K562 (cell line): ENCODE results near the gene TSPAN3. TPM values are rescaled to one million over a fixed set of nuclear protein-coding genes. Genes with fewer than 3 reads are reported as not detected.

ENCODE experiments used
- ATAC-seq: fragments of 200-7000 bp; cut with Tn5 transposase; 3 replicates; pipeline ENCODE4 v1.9.1; 2020; ENCODE audit warnings: moderate library complexity
- BruUV-seq: library from RNA; stranded (reverse); fragments of 400-500 nt; replicated peaks from 2 replicates; lab custom pipeline; 2021; lab: Mats Ljungman, UMichigan
- CTCF ChIA-PET: fragments of 300-600 bp; formaldehyde crosslinking; extraction: SDS; loops from one replicate; lab custom pipeline; 2021; ENCODE audit warnings: low intra/inter-chr PET ratio; lab: Yijun Ruan, JAX
- POLR2A ChIA-PET: fragments of 300-600, 350-650 bp; sonication (Branson Sonifier 250); formaldehyde crosslinking; extraction: SDS; loops from one replicate; lab custom pipeline; 2021; ENCODE audit warnings: antibody characterized with exemption, inconsistent platforms; lab: Yijun Ruan, JAX
- DNase-seq, 4 experiments: peaks; one replicate each; pipeline versions ENCODE4 v3.0.0 to v3.0.0-alpha.2; 2011 to 2018; ENCODE audit warnings: low spot score in 3 of 4, mixed read lengths in 3 of 4; ENCODE audit errors: extremely low read depth in 1 of 4
- FAIRE-seq: peaks from 2 replicates; lab custom pipeline; 2011; peaks lifted over from hg19 to GRCh38; lab: Jason Lieb, UNC
- H2AFZ ChIP-seq: 2 replicates; pipeline ENCODE4 v1.6.0; 2011; ENCODE audit warnings: low read depth, low read length, control low read depth, inconsistent platforms
- H3K27ac ChIP-seq: fragments of 200-600 bp; 3 replicates; pipeline ENCODE4 v1.8.0; 2011; ENCODE audit warnings: low read depth, mild to moderate bottlenecking, control low read depth, inconsistent platforms, low read length, moderate library complexity, mixed read lengths; ENCODE audit errors: extremely low read depth
- H3K27me3 ChIP-seq, 2 experiments: fragments of 300-600 bp in 1 of 2; 2 replicates in 1 of 2; 3 replicates in 1 of 2; pipeline versions ENCODE4 v1.6.0 to v1.8.0; 2011; ENCODE audit warnings: inconsistent platforms in 2 of 2, low read length in 2 of 2, mild to moderate bottlenecking in 1 of 2, mixed read lengths in 1 of 2, moderate library complexity in 1 of 2; ENCODE audit not compliant: control insufficient read depth in 2 of 2, insufficient read depth in 2 of 2
- H3K36me3 ChIP-seq: fragments of 300-600 bp; 3 replicates; pipeline ENCODE4 v1.8.0; 2011; ENCODE audit warnings: mild to moderate bottlenecking, low read length, inconsistent platforms; ENCODE audit not compliant: control insufficient read depth, insufficient read depth
- H3K4me1 ChIP-seq, 2 experiments: fragments of 200-600 bp in 1 of 2; replicated peaks in 1 of 2; 2 replicates in 1 of 2; 3 replicates in 1 of 2; pipeline versions ENCODE4 v1.5.1 to v1.8.0; 2011; ENCODE audit warnings: inconsistent platforms in 2 of 2, low read length in 2 of 2, mild to moderate bottlenecking in 1 of 2, mixed read lengths in 1 of 2, moderate library complexity in 1 of 2; ENCODE audit not compliant: control insufficient read depth in 2 of 2, insufficient read depth in 2 of 2
- H3K4me2 ChIP-seq: 2 replicates; pipeline ENCODE4 v1.6.1; 2011; ENCODE audit warnings: low read length, control low read depth, inconsistent platforms, mixed read lengths; ENCODE audit not compliant: insufficient read depth
- H3K4me3 ChIP-seq: fragments of 200-600 bp; sonication (generic), shearing (Covaris generic); 2 replicates; pipeline ENCODE4 v1.5.1; 2016; ENCODE audit warnings: control low read depth, inconsistent platforms
- H3K79me2 ChIP-seq: fragments of 200-600 bp; 3 replicates; pipeline ENCODE4 v1.8.0; 2011; ENCODE audit warnings: low read length, inconsistent platforms; ENCODE audit not compliant: control insufficient read depth, insufficient read depth
- H3K9ac ChIP-seq, 2 experiments: 2 replicates each; pipeline versions ENCODE4 v1.6.0 to v1.6.1; 2011; ENCODE audit warnings: low read depth in 2 of 2, low read length in 2 of 2, control low read depth in 1 of 2, inconsistent platforms in 1 of 2, mild to moderate bottlenecking in 1 of 2, mixed read lengths in 1 of 2; ENCODE audit not compliant: insufficient read depth in 1 of 2
- H3K9me1 ChIP-seq: one replicate; pipeline ENCODE4 v1.6.0; 2011; ENCODE audit warnings: inconsistent platforms, mild to moderate bottlenecking, low read length, moderate library complexity; ENCODE audit not compliant: control insufficient read depth, insufficient read depth
- H3K9me3 ChIP-seq: replicated peaks from 2 replicates; pipeline ENCODE4 v1.5.1; 2011; ENCODE audit warnings: low read depth, low read length, inconsistent platforms; ENCODE audit not compliant: control insufficient read depth, insufficient read depth
- H4K20me1 ChIP-seq: replicated peaks from 2 replicates; pipeline ENCODE4 v1.6.1; 2011; ENCODE audit warnings: low read length, inconsistent platforms, mixed read lengths; ENCODE audit not compliant: control insufficient read depth, insufficient read depth
- GATAD2A ChIP-seq: fragments of 450-650 bp; IDR thresholded peaks from 2 replicates; pipeline ENCODE4 v1.6.1; 2017
- HIVEP1 ChIP-seq: fragments of 250-450 bp; sonication (Bioruptor Pico); IDR thresholded peaks from 2 replicates; pipeline ENCODE4 v1.4.0; 2020; ENCODE audit warnings: mild to moderate bottlenecking
- KHSRP ChIP-seq: fragments of 450-650 bp; IDR thresholded peaks from 2 replicates; pipeline ENCODE4 v1.6.1; 2017
- MAFG ChIP-seq: fragments of 450-650 bp; conservative IDR thresholded peaks from 2 replicates; pipeline ENCODE4 v1.6.1; 2016; ENCODE audit warnings: missing genetic modification characterization, missing compliant biosample characterization
- NFIX ChIP-seq: fragments of 250-450 bp; sonication (Bioruptor Pico); IDR thresholded peaks from 2 replicates; pipeline ENCODE4 v1.4.0; 2020; ENCODE audit warnings: low read depth, mild to moderate bottlenecking, moderate library complexity
- NR2F6 ChIP-seq: fragments of 450-650 bp; formaldehyde crosslinking; IDR thresholded peaks from 2 replicates; pipeline ENCODE4 v1.4.0; 2020; ENCODE audit warnings: mild to moderate bottlenecking
- PHF20 ChIP-seq: fragments of 450-650 bp; IDR thresholded peaks from 2 replicates; pipeline ENCODE4 v1.6.1; 2018; ENCODE audit not compliant: partially characterized antibody
- RAD21 ChIP-seq, 2 experiments: fragments of 250-450 bp in 1 of 2; fragments of 450-650 bp in 1 of 2; sonication (Bioruptor Pico) in 1 of 2; formaldehyde crosslinking in 1 of 2; IDR thresholded peaks in 1 of 2; conservative IDR thresholded peaks in 1 of 2; 2 replicates each; pipeline versions ENCODE4 v1.4.0 to v1.8.0; 2020 to 2022; ENCODE audit warnings: mild to moderate bottlenecking in 2 of 2, moderate library complexity in 1 of 2
- RBM25 ChIP-seq: fragments of 200-400 bp; formaldehyde crosslinking; IDR thresholded peaks from 2 replicates; pipeline ENCODE4 v1.6.1; 2018; ENCODE audit warnings: low read length, low read depth, moderate library complexity; ENCODE audit not compliant: severe bottlenecking
- SMAD1 ChIP-seq: fragments of 150-350 bp; IDR thresholded peaks from 2 replicates; pipeline ENCODE4 v1.6.1; 2014; ENCODE audit warnings: low read length, low read depth; ENCODE audit not compliant: partially characterized antibody
- TARDBP ChIP-seq: fragments of 450-650 bp; IDR thresholded peaks from 2 replicates; pipeline ENCODE4 v1.6.1; 2016
- TEAD4 ChIP-seq, 2 experiments: sonication (generic) in 1 of 2; formaldehyde crosslinking in 1 of 2; IDR thresholded peaks; 2 replicates each; pipeline versions ENCODE4 v1.6.1 to v1.8.0; 2012 to 2022; ENCODE audit warnings: borderline replicate concordance in 1 of 2, inconsistent platforms in 1 of 2, low read length in 1 of 2, mild to moderate bottlenecking in 1 of 2, missing genetic modification reagents in 1 of 2
- ZFP30 ChIP-seq: fragments of 250-450 bp; sonication (Bioruptor Pico); IDR thresholded peaks from 2 replicates; pipeline ENCODE4 v1.8.0; 2022; ENCODE audit warnings: moderate library complexity, mild to moderate bottlenecking, inconsistent platforms, borderline replicate concordance
- ZKSCAN8 ChIP-seq: fragments of 200-800 bp; sonication (Bioruptor generic); IDR thresholded peaks from 2 replicates; pipeline ENCODE4 v1.6.1; 2016; ENCODE audit warnings: missing genetic modification characterization, missing compliant biosample characterization
- ZMIZ1 ChIP-seq, 2 experiments: fragments of 150-350 bp in 1 of 2; IDR thresholded peaks; 2 replicates each; pipeline ENCODE4 v1.6.1; 2012 to 2016; ENCODE audit warnings: low read depth in 2 of 2, low read length in 2 of 2, mild to moderate bottlenecking in 1 of 2, moderate library complexity in 1 of 2
- ZNF184 ChIP-seq: sonication (generic); formaldehyde crosslinking; IDR thresholded peaks from 2 replicates; pipeline ENCODE4 v1.5.0; 2020; ENCODE audit warnings: missing genetic modification reagents
- ZNF232 ChIP-seq: sonication (generic); formaldehyde crosslinking; IDR thresholded peaks from 2 replicates; pipeline ENCODE4 v1.8.0; 2022; ENCODE audit warnings: mild to moderate bottlenecking, missing genetic modification reagents
- WGBS: fragments of 100-300 bp; shearing (Covaris generic); methylation state at CpG from one replicate; pipeline ENCODE4 v1.1.6; 2016; ENCODE audit warnings: low coverage, mixed read lengths; ENCODE audit not compliant: insufficient coverage; ENCODE audit errors: missing lambda C conversion rate; 5-methylcytosine and 5-hydroxymethylcytosine counted together
- in situ Hi-C: fragments of 300-500 bp; cut with MboI; formaldehyde crosslinking; loops from 4 replicates; pipeline ENCODE4 v1.15.0; 2018; ENCODE audit warnings: inconsistent platforms, mixed read lengths
- intact Hi-C: fragments of 100-400 bp; cut with micrococcal nuclease; formaldehyde crosslinking; loops from 2 replicates; pipeline ENCODE4 v1.14.2; 2022
- polyA plus RNA-seq, 8 experiments: library from polyadenylated mRNA; depleted of rRNA in 4 of 8; stranded (reverse) in 5 of 8; unstranded in 3 of 8; fragments of >200 nt; fragmentation: Nextera tagmentation in 2 of 8; fragmentation: Illumina TruSeq in 1 of 8; extraction: Ambion mirVana in 2 of 8; extraction: Trizol in 1 of 8; gene quantifications; 2 replicates each; pipeline versions ENCODE4 v1.2.1 to v1.2.3, GENCODE V29; 2011 to 2014; ENCODE audit warnings: inconsistent platforms in 1 of 8, missing spikeins in 1 of 8
- total RNA-seq, 7 experiments: library from RNA; depleted of rRNA in 6 of 7; stranded (reverse); fragments of >200 nt in 6 of 7; fragmentation: Illumina TruSeq in 2 of 7; extraction: Trizol in 2 of 7; gene quantifications; 2 replicates each; pipeline versions ENCODE4 v1.2.1 to v1.2.3, GENCODE V29; 2011 to 2021; ENCODE audit warnings: low replicate concordance in 1 of 7
- TF ChIP-seq, protein P1 (sequence below): sonication (generic); formaldehyde crosslinking; IDR thresholded peaks from 2 replicates; pipeline ENCODE4 v1.8.0; 2022; ENCODE audit warnings: missing genetic modification reagents, mild to moderate bottlenecking, moderate library complexity, borderline replicate concordance

Gene TSPAN3
- total and polyA plus RNA-seq, 9 of the 15 experiments (the other 6 are each of a cell fraction or from before 2014, with no cell fraction given), result 14.3 to 144 (median 71.1) TPM

- Histone ChIP-seq H3K27ac (no peak overlapping the region), H3K4me2 (no peak overlapping the region), H2AFZ (no peak overlapping the region), H3K4me3 (no peak overlapping the region), H3K9me1 (no peaks in the 10 kb centered on the region), H4K20me1 (0 out of 2 replicates have a peak, but pooled peaks cover 10% of the 10 kb centered on the region), H3K9me3 (no peaks in the 10 kb centered on the region), H3K4me1 (no peaks in the 10 kb centered on the region), H3K27me3 (no peaks in the 10 kb centered on the region), H3K9ac (no peak overlapping the region), H3K36me3 (no peaks in the 10 kb centered on the region; the same call in 2 of the 3 replicates), H3K79me2 (no peaks in the 10 kb centered on the region)
- 36% methylated on average over 9 of the region's 9 CpGs for WGBS
- peak; percentile 37 to 52 (median 47) for DNase-seq
- CTCF ChIA-PET, result interaction anchor here (1.3 to 3.4 kb wide), 4 partner anchors 389 to 767 kb away, joined by 4 to 16 read pairs (median 9); no protein-coding TSS in a partner anchor
- peak; percentile 91 for ATAC-seq
- no TSS peak for BruUV-seq
- intact Hi-C loops (loop anchor here (5.0 kb wide), 1 partner anchor 85 kb away; no protein-coding TSS in a partner anchor), in situ Hi-C loops (no loop called here)
- POLR2A ChIA-PET, result no interaction called here
- FAIRE-seq, result peak; percentile 67
- TF ChIP-seq NR2F6, result no peak
- TF ChIP-seq TEAD4 (IDR thresholded peaks at IDR 0.05; ENCODE audit: low read length), result no peak
- no peak for TF ChIP-seq TEAD4 (CRISPR knock-in tag; IDR thresholded peaks at IDR 0.05; ENCODE audit: borderline replicate concordance)
- TF ChIP-seq ZFP30 (CRISPR knock-in tag), result no peak
- TF ChIP-seq PHF20, result no peak
- no peak for TF ChIP-seq NFIX (CRISPR knock-in tag)
- TF ChIP-seq, protein P1, sequence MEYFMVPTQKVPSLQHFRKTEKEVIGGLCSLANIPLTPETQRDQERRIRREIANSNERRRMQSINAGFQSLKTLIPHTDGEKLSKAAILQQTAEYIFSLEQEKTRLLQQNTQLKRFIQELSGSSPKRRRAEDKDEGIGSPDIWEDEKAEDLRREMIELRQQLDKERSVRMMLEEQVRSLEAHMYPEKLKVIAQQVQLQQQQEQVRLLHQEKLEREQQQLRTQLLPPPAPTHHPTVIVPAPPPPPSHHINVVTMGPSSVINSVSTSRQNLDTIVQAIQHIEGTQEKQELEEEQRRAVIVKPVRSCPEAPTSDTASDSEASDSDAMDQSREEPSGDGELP, result 0 out of 2 replicates have a peak, but pooled peaks have one; percentile 16
- no peak for TF ChIP-seq MAFG (tag)
- no peak for TF ChIP-seq ZNF184 (CRISPR knock-in tag)
- no peak for TF ChIP-seq ZKSCAN8 (CRISPR knock-in tag)
- TF ChIP-seq GATAD2A, result no peak
- TF ChIP-seq HIVEP1, result no peak
- peak; percentile 50 to 82; a peak in 3 of 4 replicates for TF ChIP-seq RAD21 (CRISPR knock-in tag; conservative IDR thresholded peaks at IDR 0.05 in 1 of 2, IDR thresholded peaks at IDR 0.05 in 1 of 2)
- no peak for TF ChIP-seq TARDBP
- no peak for TF ChIP-seq SMAD1
- TF ChIP-seq RBM25, result no peak
- TF ChIP-seq ZNF232 (CRISPR knock-in tag), result no peak
- TF ChIP-seq ZMIZ1 (IDR thresholded peaks at IDR 0.05; ENCODE audit: low read depth in 2 of 2, low read length in 2 of 2), result no peak
- TF ChIP-seq KHSRP, result no peak
These were observed 36.8 kb upstream of the TSPAN3 start for GRCh38 chr15:77107531-77108355.
